K562 (cell line): ENCODE data around the gene LY6G6F. TPM values are rescaled to one million over a fixed set of nuclear protein-coding genes. Genes with fewer than 3 reads are reported as not detected.

ENCODE experiments used
- ATAC-seq: fragments of 200-7000 bp; cut with Tn5 transposase; 3 replicates; pipeline ENCODE4 v1.9.1; 2020; ENCODE audit warnings: moderate library complexity
- BruUV-seq: library from RNA; stranded (reverse); fragments of 400-500 nt; replicated peaks from 2 replicates; lab custom pipeline; 2021; lab: Mats Ljungman, UMichigan
- CTCF ChIA-PET: fragments of 300-600 bp; formaldehyde crosslinking; extraction: SDS; loops from one replicate; lab custom pipeline; 2021; ENCODE audit warnings: low intra/inter-chr PET ratio; lab: Yijun Ruan, JAX
- POLR2A ChIA-PET: fragments of 300-600, 350-650 bp; sonication (Branson Sonifier 250); formaldehyde crosslinking; extraction: SDS; loops from one replicate; lab custom pipeline; 2021; ENCODE audit warnings: antibody characterized with exemption, inconsistent platforms; lab: Yijun Ruan, JAX
- DNase-seq, 4 experiments: peaks; one replicate each; pipeline versions ENCODE4 v3.0.0 to v3.0.0-alpha.2; 2011 to 2018; ENCODE audit warnings: low spot score in 3 of 4, mixed read lengths in 3 of 4; ENCODE audit errors: extremely low read depth in 1 of 4
- FAIRE-seq: peaks from 2 replicates; lab custom pipeline; 2011; peaks lifted over from hg19 to GRCh38; lab: Jason Lieb, UNC
- H2AFZ ChIP-seq: 2 replicates; pipeline ENCODE4 v1.6.0; 2011; ENCODE audit warnings: low read depth, low read length, control low read depth, inconsistent platforms
- H3K27ac ChIP-seq: fragments of 200-600 bp; 3 replicates; pipeline ENCODE4 v1.8.0; 2011; ENCODE audit warnings: low read depth, mild to moderate bottlenecking, control low read depth, inconsistent platforms, low read length, moderate library complexity, mixed read lengths; ENCODE audit errors: extremely low read depth
- H3K27me3 ChIP-seq, 2 experiments: fragments of 300-600 bp in 1 of 2; 2 replicates in 1 of 2; 3 replicates in 1 of 2; pipeline versions ENCODE4 v1.6.0 to v1.8.0; 2011; ENCODE audit warnings: inconsistent platforms in 2 of 2, low read length in 2 of 2, mild to moderate bottlenecking in 1 of 2, mixed read lengths in 1 of 2, moderate library complexity in 1 of 2; ENCODE audit not compliant: control insufficient read depth in 2 of 2, insufficient read depth in 2 of 2
- H3K36me3 ChIP-seq: fragments of 300-600 bp; 3 replicates; pipeline ENCODE4 v1.8.0; 2011; ENCODE audit warnings: mild to moderate bottlenecking, low read length, inconsistent platforms; ENCODE audit not compliant: control insufficient read depth, insufficient read depth
- H3K4me1 ChIP-seq, 2 experiments: fragments of 200-600 bp in 1 of 2; replicated peaks in 1 of 2; 2 replicates in 1 of 2; 3 replicates in 1 of 2; pipeline versions ENCODE4 v1.5.1 to v1.8.0; 2011; ENCODE audit warnings: inconsistent platforms in 2 of 2, low read length in 2 of 2, mild to moderate bottlenecking in 1 of 2, mixed read lengths in 1 of 2, moderate library complexity in 1 of 2; ENCODE audit not compliant: control insufficient read depth in 2 of 2, insufficient read depth in 2 of 2
- H3K4me2 ChIP-seq: 2 replicates; pipeline ENCODE4 v1.6.1; 2011; ENCODE audit warnings: low read length, control low read depth, inconsistent platforms, mixed read lengths; ENCODE audit not compliant: insufficient read depth
- H3K4me3 ChIP-seq: fragments of 200-600 bp; sonication (generic), shearing (Covaris generic); 2 replicates; pipeline ENCODE4 v1.5.1; 2016; ENCODE audit warnings: control low read depth, inconsistent platforms
- H3K79me2 ChIP-seq: fragments of 200-600 bp; 3 replicates; pipeline ENCODE4 v1.8.0; 2011; ENCODE audit warnings: low read length, inconsistent platforms; ENCODE audit not compliant: control insufficient read depth, insufficient read depth
- H3K9ac ChIP-seq, 2 experiments: 2 replicates each; pipeline versions ENCODE4 v1.6.0 to v1.6.1; 2011; ENCODE audit warnings: low read depth in 2 of 2, low read length in 2 of 2, control low read depth in 1 of 2, inconsistent platforms in 1 of 2, mild to moderate bottlenecking in 1 of 2, mixed read lengths in 1 of 2; ENCODE audit not compliant: insufficient read depth in 1 of 2
- H3K9me1 ChIP-seq: one replicate; pipeline ENCODE4 v1.6.0; 2011; ENCODE audit warnings: inconsistent platforms, mild to moderate bottlenecking, low read length, moderate library complexity; ENCODE audit not compliant: control insufficient read depth, insufficient read depth
- H3K9me3 ChIP-seq: replicated peaks from 2 replicates; pipeline ENCODE4 v1.5.1; 2011; ENCODE audit warnings: low read depth, low read length, inconsistent platforms; ENCODE audit not compliant: control insufficient read depth, insufficient read depth
- H4K20me1 ChIP-seq: replicated peaks from 2 replicates; pipeline ENCODE4 v1.6.1; 2011; ENCODE audit warnings: low read length, inconsistent platforms, mixed read lengths; ENCODE audit not compliant: control insufficient read depth, insufficient read depth
- BCOR ChIP-seq: fragments of 450-650 bp; IDR thresholded peaks from 2 replicates; pipeline ENCODE4 v1.6.1; 2016
- CREB1 ChIP-seq, 2 experiments: sonication (generic) in 1 of 2; formaldehyde crosslinking in 1 of 2; IDR thresholded peaks; 2 replicates each; pipeline versions ENCODE4 v1.6.1 to v1.8.0; 2012 to 2022; ENCODE audit warnings: inconsistent platforms in 1 of 2, mild to moderate bottlenecking in 1 of 2, missing genetic modification reagents in 1 of 2, moderate library complexity in 1 of 2
- EP400 ChIP-seq: fragments of 450-650 bp; IDR thresholded peaks from 2 replicates; pipeline ENCODE4 v1.6.1; 2017; ENCODE audit warnings: antibody characterized with exemption, mild to moderate bottlenecking, moderate library complexity
- FUS ChIP-seq: fragments of 200-400 bp; formaldehyde crosslinking; optimal IDR thresholded peaks from 2 replicates; pipeline ENCODE3; 2017; ENCODE audit warnings: low read depth, low read length
- KDM1A ChIP-seq, 2 experiments: fragments of 450-650 bp; IDR thresholded peaks; 2 replicates each; pipeline ENCODE4 v1.6.1; 2016; ENCODE audit warnings: mild to moderate bottlenecking in 2 of 2
- SLC30A9 ChIP-seq: fragments of 250-450 bp; sonication (Bioruptor Pico); IDR thresholded peaks from 2 replicates; pipeline ENCODE4 v1.8.0; 2022; ENCODE audit warnings: mild to moderate bottlenecking, moderate library complexity
- WHSC1 ChIP-seq: IDR thresholded peaks from one replicate; pipeline ENCODE4 v1.6.1; 2012; ENCODE audit warnings: low read length, control low read depth, inconsistent platforms
- XRCC5 ChIP-seq: fragments of 200-400 bp; formaldehyde crosslinking; IDR thresholded peaks from 2 replicates; pipeline ENCODE4 v1.6.1; 2017; ENCODE audit warnings: low read depth, mild to moderate bottlenecking, low read length
- YBX1 ChIP-seq: fragments of 450-650 bp; IDR thresholded peaks from 2 replicates; pipeline ENCODE4 v1.7.1; 2016; ENCODE audit warnings: mild to moderate bottlenecking
- ZNF121 ChIP-seq: sonication (generic); formaldehyde crosslinking; conservative IDR thresholded peaks from 2 replicates; pipeline ENCODE4 v1.8.0; 2022; ENCODE audit warnings: missing genetic modification reagents
- ZNF24 ChIP-seq: fragments of 450-650 bp; IDR thresholded peaks from 2 replicates; pipeline ENCODE4 v1.6.1; 2016
- ZNF444 ChIP-seq: fragments of 250-450 bp; sonication (Bioruptor Pico); IDR thresholded peaks from 2 replicates; pipeline ENCODE4 v1.4.0; 2020; ENCODE audit warnings: mild to moderate bottlenecking, moderate library complexity
- ZNF695 ChIP-seq: fragments of 450-650 bp; formaldehyde crosslinking; IDR thresholded peaks from 2 replicates; pipeline ENCODE4 v1.4.0; 2020; ENCODE audit warnings: mild to moderate bottlenecking, moderate library complexity
- WGBS: fragments of 100-300 bp; shearing (Covaris generic); methylation state at CpG from one replicate; pipeline ENCODE4 v1.1.6; 2016; ENCODE audit warnings: low coverage, mixed read lengths; ENCODE audit not compliant: insufficient coverage; ENCODE audit errors: missing lambda C conversion rate; 5-methylcytosine and 5-hydroxymethylcytosine counted together
- in situ Hi-C: fragments of 300-500 bp; cut with MboI; formaldehyde crosslinking; loops from 4 replicates; pipeline ENCODE4 v1.15.0; 2018; ENCODE audit warnings: inconsistent platforms, mixed read lengths
- intact Hi-C: fragments of 100-400 bp; cut with micrococcal nuclease; formaldehyde crosslinking; loops from 2 replicates; pipeline ENCODE4 v1.14.2; 2022
- polyA plus RNA-seq, 8 experiments: library from polyadenylated mRNA; depleted of rRNA in 4 of 8; stranded (reverse) in 5 of 8; unstranded in 3 of 8; fragments of >200 nt; fragmentation: Nextera tagmentation in 2 of 8; fragmentation: Illumina TruSeq in 1 of 8; extraction: Ambion mirVana in 2 of 8; extraction: Trizol in 1 of 8; gene quantifications; 2 replicates each; pipeline versions ENCODE4 v1.2.1 to v1.2.3, GENCODE V29; 2011 to 2014; ENCODE audit warnings: inconsistent platforms in 1 of 8, missing spikeins in 1 of 8
- total RNA-seq, 7 experiments: library from RNA; depleted of rRNA in 6 of 7; stranded (reverse); fragments of >200 nt in 6 of 7; fragmentation: Illumina TruSeq in 2 of 7; extraction: Trizol in 2 of 7; gene quantifications; 2 replicates each; pipeline versions ENCODE4 v1.2.1 to v1.2.3, GENCODE V29; 2011 to 2021; ENCODE audit warnings: low replicate concordance in 1 of 7
- TF ChIP-seq, protein P1 (sequence below): sonication (generic); formaldehyde crosslinking; IDR thresholded peaks from 2 replicates; pipeline ENCODE4 v1.8.0; 2022; ENCODE audit warnings: missing genetic modification reagents, mild to moderate bottlenecking, borderline replicate concordance
- TF ChIP-seq, protein P2 (sequence below): sonication (generic); formaldehyde crosslinking; IDR thresholded peaks from 2 replicates; pipeline ENCODE4 v1.8.0; 2023; ENCODE audit warnings: mild to moderate bottlenecking, missing genetic modification reagents
- TF ChIP-seq, protein P3 (sequence below): fragments of 450-650 bp; IDR thresholded peaks from 2 replicates; pipeline ENCODE4 v1.6.1; 2016; ENCODE audit warnings: borderline replicate concordance

The LY6G6F gene
- total and polyA plus RNA-seq, 9 of the 15 experiments (the other 6 are each of a cell fraction or from before 2014, with no cell fraction given) = 0.14 to 0.50 (median 0.28) TPM; not detected in 2

DNA sequence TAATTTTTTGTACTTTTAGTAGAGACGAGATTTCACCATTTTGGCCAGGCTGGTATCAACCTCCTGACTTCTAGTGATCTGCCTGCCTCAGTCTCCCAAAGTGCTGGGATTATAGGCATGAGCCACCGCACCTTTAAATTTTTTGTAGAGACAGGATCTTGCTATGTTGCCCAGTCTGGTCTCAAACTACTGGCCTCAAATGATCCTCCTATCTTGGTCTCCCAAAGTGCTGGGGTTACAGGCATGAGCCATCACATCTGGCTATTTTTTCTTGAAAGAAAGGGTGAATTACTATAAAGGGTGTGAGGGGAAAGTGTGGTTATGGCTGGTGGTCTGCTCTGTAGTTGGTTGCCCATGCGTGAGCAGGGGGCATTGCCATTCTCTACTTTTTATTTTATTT is 1.6 kb downstream of the LY6G6F start:
- H2AFZ ChIP-seq = no peak overlapping the region
- no peak overlapping the region for H3K9ac ChIP-seq
- in situ Hi-C loops (no loop called here), intact Hi-C loops (no loop called here)
- no peak overlapping the region for H3K27ac ChIP-seq
- H3K27me3 ChIP-seq = no peaks in the 10 kb centered on the region
- DNase-seq = no peak
- no peak overlapping the region for H3K4me3 ChIP-seq
- no peak for FAIRE-seq
- no peaks in the 10 kb centered on the region for H3K9me3 ChIP-seq
- BruUV-seq = no TSS peak
- CTCF ChIA-PET = no interaction called here
- no peak for ATAC-seq
- H3K79me2 ChIP-seq = peaks cover 4% of the 10 kb centered on the region; the same call in 1 of the 3 replicates
- H3K4me2 ChIP-seq = no peak overlapping the region
- peaks cover 29 to 42% of the 10 kb centered on the region in 2 experiments for H3K4me1 ChIP-seq
- TF ChIP-seq, protein P1, sequence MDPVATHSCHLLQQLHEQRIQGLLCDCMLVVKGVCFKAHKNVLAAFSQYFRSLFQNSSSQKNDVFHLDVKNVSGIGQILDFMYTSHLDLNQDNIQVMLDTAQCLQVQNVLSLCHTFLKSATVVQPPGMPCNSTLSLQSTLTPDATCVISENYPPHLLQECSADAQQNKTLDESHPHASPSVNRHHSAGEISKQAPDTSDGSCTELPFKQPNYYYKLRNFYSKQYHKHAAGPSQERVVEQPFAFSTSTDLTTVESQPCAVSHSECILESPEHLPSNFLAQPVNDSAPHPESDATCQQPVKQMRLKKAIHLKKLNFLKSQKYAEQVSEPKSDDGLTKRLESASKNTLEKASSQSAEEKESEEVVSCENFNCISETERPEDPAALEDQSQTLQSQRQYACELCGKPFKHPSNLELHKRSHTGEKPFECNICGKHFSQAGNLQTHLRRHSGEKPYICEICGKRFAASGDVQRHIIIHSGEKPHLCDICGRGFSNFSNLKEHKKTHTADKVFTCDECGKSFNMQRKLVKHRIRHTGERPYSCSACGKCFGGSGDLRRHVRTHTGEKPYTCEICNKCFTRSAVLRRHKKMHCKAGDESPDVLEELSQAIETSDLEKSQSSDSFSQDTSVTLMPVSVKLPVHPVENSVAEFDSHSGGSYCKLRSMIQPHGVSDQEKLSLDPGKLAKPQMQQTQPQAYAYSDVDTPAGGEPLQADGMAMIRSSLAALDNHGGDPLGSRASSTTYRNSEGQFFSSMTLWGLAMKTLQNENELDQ = no peak
- no peak for TF ChIP-seq ZNF695
- TF ChIP-seq ZNF444 (CRISPR knock-in tag) = no peak
- TF ChIP-seq CREB1 (IDR thresholded peaks at IDR 0.05) = no peak
- TF ChIP-seq CREB1 (CRISPR knock-in tag; IDR thresholded peaks at IDR 0.05) = no peak
- TF ChIP-seq SLC30A9 (CRISPR knock-in tag) = no peak
- TF ChIP-seq BCOR = peak; percentile 78
- TF ChIP-seq WHSC1 = no peak
- no peak for TF ChIP-seq ZNF24
- TF ChIP-seq XRCC5 = no peak
- TF ChIP-seq YBX1 = no peak
- TF ChIP-seq, protein P2, sequence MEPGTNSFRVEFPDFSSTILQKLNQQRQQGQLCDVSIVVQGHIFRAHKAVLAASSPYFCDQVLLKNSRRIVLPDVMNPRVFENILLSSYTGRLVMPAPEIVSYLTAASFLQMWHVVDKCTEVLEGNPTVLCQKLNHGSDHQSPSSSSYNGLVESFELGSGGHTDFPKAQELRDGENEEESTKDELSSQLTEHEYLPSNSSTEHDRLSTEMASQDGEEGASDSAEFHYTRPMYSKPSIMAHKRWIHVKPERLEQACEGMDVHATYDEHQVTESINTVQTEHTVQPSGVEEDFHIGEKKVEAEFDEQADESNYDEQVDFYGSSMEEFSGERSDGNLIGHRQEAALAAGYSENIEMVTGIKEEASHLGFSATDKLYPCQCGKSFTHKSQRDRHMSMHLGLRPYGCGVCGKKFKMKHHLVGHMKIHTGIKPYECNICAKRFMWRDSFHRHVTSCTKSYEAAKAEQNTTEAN (CRISPR knock-in tag) = no peak
- TF ChIP-seq KDM1A (IDR thresholded peaks at IDR 0.05) = peak; percentile 34 to 57; a peak in 2 of 4 replicates
- TF ChIP-seq FUS = no peak
- TF ChIP-seq, protein P3, sequence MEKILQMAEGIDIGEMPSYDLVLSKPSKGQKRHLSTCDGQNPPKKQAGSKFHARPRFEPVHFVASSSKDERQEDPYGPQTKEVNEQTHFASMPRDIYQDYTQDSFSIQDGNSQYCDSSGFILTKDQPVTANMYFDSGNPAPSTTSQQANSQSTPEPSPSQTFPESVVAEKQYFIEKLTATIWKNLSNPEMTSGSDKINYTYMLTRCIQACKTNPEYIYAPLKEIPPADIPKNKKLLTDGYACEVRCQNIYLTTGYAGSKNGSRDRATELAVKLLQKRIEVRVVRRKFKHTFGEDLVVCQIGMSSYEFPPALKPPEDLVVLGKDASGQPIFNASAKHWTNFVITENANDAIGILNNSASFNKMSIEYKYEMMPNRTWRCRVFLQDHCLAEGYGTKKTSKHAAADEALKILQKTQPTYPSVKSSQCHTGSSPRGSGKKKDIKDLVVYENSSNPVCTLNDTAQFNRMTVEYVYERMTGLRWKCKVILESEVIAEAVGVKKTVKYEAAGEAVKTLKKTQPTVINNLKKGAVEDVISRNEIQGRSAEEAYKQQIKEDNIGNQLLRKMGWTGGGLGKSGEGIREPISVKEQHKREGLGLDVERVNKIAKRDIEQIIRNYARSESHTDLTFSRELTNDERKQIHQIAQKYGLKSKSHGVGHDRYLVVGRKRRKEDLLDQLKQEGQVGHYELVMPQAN = no peak
- TF ChIP-seq EP400 = no peak
- TF ChIP-seq ZNF121 (CRISPR knock-in tag) = peak; percentile 98
- WGBS = 82% methylated on average over 3 of the region's 3 CpGs
- H3K9me1 ChIP-seq = no peaks in the 10 kb centered on the region
- no peaks in the 10 kb centered on the region for H4K20me1 ChIP-seq
- POLR2A ChIA-PET = interaction anchor here (0.6 to 12.4 kb wide), 4 partner anchors 18 to 160 kb away, joined by 3 to 223 read pairs (median 4); partner anchors contain the start of genes DDAH2, LY6G6C and MPIG6B
- H3K36me3 ChIP-seq = no peaks in the 10 kb centered on the region
